ENCODE results near the gene CEMIP.

DNA sequence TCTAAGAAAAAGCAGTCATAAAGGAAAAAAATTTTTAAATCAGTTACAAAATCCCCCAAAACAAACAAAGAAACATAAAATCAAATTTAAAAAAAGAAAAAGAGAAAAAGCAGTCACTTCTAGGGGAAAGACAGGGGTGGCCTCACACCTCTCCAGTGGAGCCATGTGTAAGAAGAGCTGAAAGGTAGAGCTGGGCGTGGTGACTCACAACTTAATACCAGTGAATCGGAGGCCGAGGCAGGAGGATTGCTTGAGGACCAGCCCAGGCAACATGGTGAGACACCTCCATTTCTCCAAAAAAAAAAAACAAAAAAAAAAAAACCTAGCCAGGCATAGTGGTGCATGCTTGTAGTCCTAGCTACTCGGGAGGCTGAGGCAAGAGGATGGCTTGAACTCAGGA lies 195.7 kb downstream of the CEMIP start:
- TF ChIP-seq L3MBTL2 (conservative IDR thresholded peaks at IDR 0.05) (0 out of 2 replicates have a peak, but pooled peaks have one; percentile 14), TARDBP (IDR thresholded peaks at IDR 0.05) (no peak), HDGF (IDR thresholded peaks at IDR 0.05; ENCODE audit: borderline replicate concordance) (no peak), FOXM1 (IDR thresholded peaks at IDR 0.05; ENCODE audit: borderline replicate concordance) (no peak), ARNT (IDR thresholded peaks at IDR 0.05) (no peak), SP1 (IDR thresholded peaks at IDR 0.05) (no peak), SUZ12 (IDR thresholded peaks at IDR 0.05) (no peak), FOXA1 (IDR thresholded peaks at IDR 0.05) (no peak), ELF4 (IDR thresholded peaks at IDR 0.05) (no peak), BHLHE40 (IDR thresholded peaks at IDR 0.05; ENCODE audit: borderline replicate concordance) (no peak)
